ENCODE results near the gene SSRP1.

GRCh38 chr11:57348052-57348451 lies 12.4 kb upstream of the SSRP1 start:
- TF ChIP-seq CTCF (IDR thresholded peaks at IDR 0.05; ENCODE audit: low read depth, low read length) (no peak), POLR2A (IDR thresholded peaks at IDR 0.05; ENCODE audit: extremely low read depth, insufficient read length) (no peak), MAX (IDR thresholded peaks at IDR 0.05; ENCODE audit: low read depth, low read length) (no peak), MYC (IDR thresholded peaks at IDR 0.05; ENCODE audit: low read depth, low read length) (no peak)

Data from NB4 (cell line).